B cell (primary cell): ENCODE data around the gene GATA3. TPM values are rescaled to one million over a fixed set of nuclear protein-coding genes. Genes with fewer than 3 reads are reported as not detected.
A peak's percentile ranks its signal among the peaks of the same experiment; 100 is the strongest.

Source experiments
- ATAC-seq: fragments of 200-7000 bp; cut with Tn5 transposase; one replicate; pipeline ENCODE4 v1.10.0; 2021; ENCODE audit warnings: low read depth, mild to moderate bottlenecking, moderate number of reproducible peaks, moderate library complexity
- CTCF ChIA-PET: fragments of 350-600 bp; sonication (Branson Sonifier 250); formaldehyde crosslinking; loops from one replicate; lab custom pipeline; 2021; ENCODE audit warnings: antibody characterized with exemption, inconsistent platforms; lab: Charles Lee
- POLR2A ChIA-PET: fragments of 350-600 bp; sonication (Branson Sonifier 250); formaldehyde crosslinking; loops from one replicate; lab custom pipeline; 2021; ENCODE audit warnings: antibody characterized with exemption; lab: Charles Lee
- DNase-seq: peaks from one replicate; pipeline ENCODE4 v3.0.0; 2013
- H2AFZ ChIP-seq: 2 replicates; pipeline ENCODE4 v1.6.1; 2012; ENCODE audit warnings: mild to moderate bottlenecking, low read depth, low read length; ENCODE audit not compliant: insufficient read depth, poor library complexity, severe bottlenecking
- H3K27ac ChIP-seq, 2 donors: 1 replicate in 1 of 2; 2 replicates in 1 of 2; pipeline ENCODE4 v1.5.1; 2012 to 2013; ENCODE audit warnings: low read length in 2 of 2, mild to moderate bottlenecking in 2 of 2, moderate library complexity in 1 of 2
- H3K27me3 ChIP-seq, 4 experiments: fragments of 200-600 bp in 1 of 4; sonication (generic) in 1 of 4; replicated peaks in 1 of 4; 1 replicate in 2 of 4; 2 replicates in 2 of 4; pipeline versions ENCODE4 v1.6.1 to v1.7.0; 2013 to 2016; ENCODE audit warnings: low read length in 3 of 4, mild to moderate bottlenecking in 2 of 4, mixed read lengths in 1 of 4, moderate library complexity in 1 of 4; ENCODE audit not compliant: insufficient read depth in 4 of 4, control insufficient read depth in 3 of 4; ENCODE audit errors: control extremely low read depth in 1 of 4
- H3K36me3 ChIP-seq, 2 experiments: replicated peaks in 1 of 2; 1 replicate in 1 of 2; 2 replicates in 1 of 2; pipeline versions ENCODE4 v1.6.1 to v1.7.1; 2013; ENCODE audit warnings: low read length in 1 of 2; ENCODE audit not compliant: insufficient read depth in 2 of 2, control insufficient read depth in 1 of 2; ENCODE audit errors: control extremely low read depth in 1 of 2, extremely low read depth in 1 of 2
- H3K4me1 ChIP-seq, 2 donors: fragments of 200-600 bp in 1 of 2; sonication (generic) in 1 of 2; 1 replicate in 1 of 2; 2 replicates in 1 of 2; pipeline versions ENCODE4 v1.5.1 to v1.6.1; 2013 to 2017; ENCODE audit warnings: low read length in 2 of 2; ENCODE audit not compliant: control insufficient read depth in 2 of 2, insufficient read depth in 2 of 2
- H3K4me2 ChIP-seq: replicated peaks from 2 replicates; pipeline ENCODE3; 2012; ENCODE audit warnings: mild to moderate bottlenecking, low read depth, low read length; ENCODE audit not compliant: poor library complexity, severe bottlenecking
- H3K4me3 ChIP-seq, 5 experiments: fragments of 200-600 bp in 1 of 5; sonication (generic) in 1 of 5; 1 replicate in 3 of 5; 2 replicates in 2 of 5; pipeline versions ENCODE4 v1.5.1 to v1.7.0; 2011 to 2016; ENCODE audit warnings: low read length in 4 of 5, mild to moderate bottlenecking in 4 of 5, low read depth in 2 of 5, control low read depth in 1 of 5, moderate library complexity in 1 of 5; ENCODE audit not compliant: insufficient read depth in 1 of 5; ENCODE audit errors: control extremely low read depth in 1 of 5, extremely low read depth in 1 of 5
- H3K79me2 ChIP-seq: fragments of 200-600 bp; sonication (generic); one replicate; pipeline ENCODE4 v1.6.0; 2016; ENCODE audit warnings: low read length; ENCODE audit not compliant: control insufficient read depth, insufficient read depth
- H3K9ac ChIP-seq: fragments of 200-600 bp; sonication (generic); 2 replicates; pipeline ENCODE4 v1.6.1; 2017; ENCODE audit warnings: mild to moderate bottlenecking, low read length, moderate library complexity
- H3K9me3 ChIP-seq, 3 donors: one replicate each; pipeline versions ENCODE4 v1.6.1 to v1.7.1; 2013; ENCODE audit warnings: low read length in 2 of 3; ENCODE audit not compliant: control insufficient read depth in 2 of 3, insufficient read depth in 1 of 3; ENCODE audit errors: control extremely low read depth in 1 of 3
- H4K20me1 ChIP-seq: 2 replicates; pipeline ENCODE4 v1.6.0; 2012; ENCODE audit warnings: mild to moderate bottlenecking, low read length; ENCODE audit not compliant: insufficient read depth, control insufficient read depth, poor library complexity, severe bottlenecking
- H3K27ac Mint-ChIP-seq: one replicate; pipeline ENCODE4 v1.8.0; 2021; ENCODE audit warnings: mixed read lengths
- H3K27me3 Mint-ChIP-seq: one replicate; pipeline ENCODE4 v1.8.0; 2021; ENCODE audit warnings: mixed read lengths
- H3K4me1 Mint-ChIP-seq: one replicate; pipeline ENCODE4 v1.8.0; 2021; ENCODE audit warnings: mixed read lengths
- H3K4me3 Mint-ChIP-seq: one replicate; pipeline ENCODE4 v1.8.0; 2021; ENCODE audit warnings: mixed read lengths
- H3K9me3 Mint-ChIP-seq: one replicate; pipeline ENCODE4 v1.8.0; 2022; ENCODE audit warnings: mixed read lengths; ENCODE audit not compliant: insufficient read depth
- EZH2 ChIP-seq: IDR thresholded peaks from 2 replicates; pipeline ENCODE4 v1.6.1; 2012; ENCODE audit warnings: borderline replicate concordance, low read depth, mild to moderate bottlenecking, moderate library complexity, low read length; ENCODE audit not compliant: insufficient read depth, poor library complexity, severe bottlenecking
- WGBS: methylation state at CpG from one replicate; pipeline ENCODE4 v1.1.5; 2013; ENCODE audit warnings: missing lambda C conversion rate; ENCODE audit not compliant: insufficient coverage; 5-methylcytosine and 5-hydroxymethylcytosine counted together
- intact Hi-C: fragments of 100-400 bp; cut with micrococcal nuclease; formaldehyde crosslinking; loops from one replicate; pipeline ENCODE4 v1.10.0; 2022
- polyA plus RNA-seq: library from polyadenylated mRNA; depleted of rRNA; stranded (reverse); fragments of >200 nt; gene quantifications from 2 replicates; pipeline ENCODE4 v1.2.3, GENCODE V29; 2012
- total RNA-seq, 2 donors: library from RNA; stranded (reverse); fragments of 120-200 nt in 1 of 2; gene quantifications; 1 replicate in 1 of 2; 2 replicates in 1 of 2; pipeline versions ENCODE4 v1.2.3 to v1.2.4, GENCODE V29; 2013 to 2022
- TF ChIP-seq, protein P1 (sequence below): fragments of 200-600 bp; IDR thresholded peaks from one replicate; pipeline ENCODE4 v1.8.0; 2022; ENCODE audit warnings: antibody characterized with exemption, mild to moderate bottlenecking

GATA3 gene
- total and polyA plus RNA-seq, 2 donors (not counting 1 experiment from before 2014, with no cell fraction given) = 0.60 to 0.94 TPM

DNA sequence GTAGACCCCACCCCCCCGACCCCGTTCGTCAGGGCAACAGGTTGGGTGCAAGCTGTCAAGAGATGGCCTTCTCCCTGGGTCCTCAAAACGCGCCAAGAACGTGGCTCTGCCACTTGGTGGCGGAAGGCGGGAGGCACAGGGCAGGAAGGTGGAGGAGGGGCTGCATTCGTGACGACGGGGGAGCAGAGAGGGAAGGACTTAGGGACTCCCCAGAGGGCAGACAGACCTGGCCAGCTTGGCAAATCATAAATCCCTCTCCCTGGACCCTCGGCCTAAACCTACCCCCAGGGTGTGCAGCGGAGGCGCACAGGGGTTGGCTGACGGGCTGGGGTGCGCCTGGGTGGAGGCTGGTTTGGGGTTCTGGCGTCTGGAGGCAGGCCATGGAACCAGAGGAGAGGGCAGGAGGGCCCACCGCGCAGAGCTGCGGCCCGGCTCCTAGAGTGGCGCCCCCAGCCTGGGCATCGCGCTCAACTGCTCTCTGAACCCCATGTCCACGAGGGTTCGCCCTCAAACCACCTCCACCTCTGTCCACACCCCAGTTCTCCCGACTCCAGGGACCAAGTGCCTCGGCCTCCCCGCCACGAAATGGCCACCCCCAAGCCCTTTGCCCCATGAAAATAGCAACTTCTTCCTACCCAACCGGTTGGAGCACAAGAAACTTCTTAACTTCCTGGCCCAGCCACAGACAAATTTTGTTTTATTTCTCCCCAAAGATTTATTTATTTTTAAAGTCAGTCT is 10.8 kb upstream of the GATA3 start:
- ATAC-seq (no peak), DNase-seq (peak; percentile 35)
- H4K20me1 ChIP-seq = no peaks in the 10 kb centered on the region
- Mint-ChIP-seq H3K9me3 (peaks cover 4% of the 10 kb centered on the region), H3K27me3 (peaks cover 92% of the 10 kb centered on the region), H3K4me1 (peaks cover 48% of the 10 kb centered on the region), H3K4me3 (peak overlapping the region; percentile 8), H3K27ac (no peak overlapping the region)
- H3K79me2 ChIP-seq = no peaks in the 10 kb centered on the region
- no peak overlapping the region for H3K4me2 ChIP-seq
- WGBS = 12% methylated on average over 26 of the region's 31 CpGs
- peaks cover 0 to 100% (median 90%) of the 10 kb centered on the region in 4 experiments for H3K27me3 ChIP-seq
- no peak overlapping the region for H3K4me3 ChIP-seq
- H2AFZ ChIP-seq = no peak overlapping the region
- H3K27ac ChIP-seq = no peak overlapping the region
- no peak for TF ChIP-seq EZH2
- TF ChIP-seq, protein P1, sequence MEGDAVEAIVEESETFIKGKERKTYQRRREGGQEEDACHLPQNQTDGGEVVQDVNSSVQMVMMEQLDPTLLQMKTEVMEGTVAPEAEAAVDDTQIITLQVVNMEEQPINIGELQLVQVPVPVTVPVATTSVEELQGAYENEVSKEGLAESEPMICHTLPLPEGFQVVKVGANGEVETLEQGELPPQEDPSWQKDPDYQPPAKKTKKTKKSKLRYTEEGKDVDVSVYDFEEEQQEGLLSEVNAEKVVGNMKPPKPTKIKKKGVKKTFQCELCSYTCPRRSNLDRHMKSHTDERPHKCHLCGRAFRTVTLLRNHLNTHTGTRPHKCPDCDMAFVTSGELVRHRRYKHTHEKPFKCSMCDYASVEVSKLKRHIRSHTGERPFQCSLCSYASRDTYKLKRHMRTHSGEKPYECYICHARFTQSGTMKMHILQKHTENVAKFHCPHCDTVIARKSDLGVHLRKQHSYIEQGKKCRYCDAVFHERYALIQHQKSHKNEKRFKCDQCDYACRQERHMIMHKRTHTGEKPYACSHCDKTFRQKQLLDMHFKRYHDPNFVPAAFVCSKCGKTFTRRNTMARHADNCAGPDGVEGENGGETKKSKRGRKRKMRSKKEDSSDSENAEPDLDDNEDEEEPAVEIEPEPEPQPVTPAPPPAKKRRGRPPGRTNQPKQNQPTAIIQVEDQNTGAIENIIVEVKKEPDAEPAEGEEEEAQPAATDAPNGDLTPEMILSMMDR = no peak
- intact Hi-C loops = loop anchor here (1.0 kb wide), 1 partner anchor 9 kb away; no protein-coding TSS in a partner anchor
- H3K9ac ChIP-seq = no peak overlapping the region
- ChIA-PET CTCF (no interaction called here), POLR2A (no interaction called here)
- no peaks in the 10 kb centered on the region for H3K36me3 ChIP-seq
- H3K4me1 ChIP-seq = peaks cover 48 to 66% of the 10 kb centered on the region in 2 donors
- peaks cover 0 to 57% (median 2%) of the 10 kb centered on the region in 3 donors for H3K9me3 ChIP-seq

DNA sequence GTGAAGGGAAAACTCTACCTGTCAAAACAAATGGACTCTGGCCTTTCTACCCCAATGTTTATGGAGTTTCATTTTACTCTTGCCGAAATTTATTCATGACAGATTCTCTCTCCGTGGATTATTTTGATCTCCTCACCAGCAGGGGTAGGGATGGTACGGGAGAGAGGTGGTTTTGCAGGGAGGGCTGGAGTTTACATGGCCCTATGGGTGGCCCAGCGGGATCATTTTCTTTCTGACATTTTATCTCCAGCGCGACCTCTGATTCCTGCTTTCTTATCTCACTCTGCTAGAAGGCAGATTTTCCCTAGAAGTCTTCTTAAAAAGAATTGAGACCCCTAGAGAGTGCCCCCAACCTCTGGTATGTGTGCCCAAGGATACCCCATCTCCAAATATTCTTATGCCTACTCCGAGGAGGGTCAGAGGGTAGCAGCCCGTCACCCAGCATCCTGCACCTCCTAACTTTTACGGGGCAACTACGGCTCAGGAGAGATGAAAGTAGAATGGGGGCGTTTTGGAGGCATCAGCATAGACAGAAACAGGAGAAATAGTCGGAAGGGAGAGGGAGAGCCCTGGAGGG is 10.1 kb upstream of the GATA3 start:
- no peak overlapping the region for H3K4me3 ChIP-seq
- peak overlapping the region; percentile 23 for H3K4me2 ChIP-seq
- H3K9ac ChIP-seq = no peak overlapping the region
- no peaks in the 10 kb centered on the region for H4K20me1 ChIP-seq
- ATAC-seq (no peak), DNase-seq (peak; percentile 17)
- CTCF ChIA-PET = no interaction called here
- peaks cover 88% of the 10 kb centered on the region for H3K27me3 Mint-ChIP-seq
- H3K9me3 ChIP-seq = peaks cover 0 to 62% (median 2%) of the 10 kb centered on the region in 3 donors
- H3K36me3 ChIP-seq = no peaks in the 10 kb centered on the region
- H2AFZ ChIP-seq = no peak overlapping the region
- H3K4me1 Mint-ChIP-seq = peaks cover 52% of the 10 kb centered on the region
- H3K4me3 Mint-ChIP-seq = peak overlapping the region; percentile 29
- peaks cover 4% of the 10 kb centered on the region for H3K9me3 Mint-ChIP-seq
- H3K27me3 ChIP-seq = peaks cover 0 to 98% (median 86%) of the 10 kb centered on the region in 4 experiments
- TF ChIP-seq, protein P1 = no peak
- TF ChIP-seq EZH2 = no peak
- POLR2A ChIA-PET = no interaction called here
- no peaks in the 10 kb centered on the region for H3K79me2 ChIP-seq
- intact Hi-C loops = no loop called here
- no peak overlapping the region for H3K27ac ChIP-seq
- WGBS = 5% methylated on average over 4 of the region's 12 CpGs
- H3K27ac Mint-ChIP-seq = no peak overlapping the region
- H3K4me1 ChIP-seq = peaks cover 53 to 73% of the 10 kb centered on the region in 2 donors
